Measurements from ENCODE around the gene IGFBPL1. TPM values are rescaled to one million over a fixed set of nuclear protein-coding genes. Genes with fewer than 3 reads are reported as not detected.

Gene IGFBPL1
- total and polyA plus RNA-seq, 4 donors = 0.23 to 2.4 (median 0.95) TPM

GRCh38 chr9:38389313-38389712 is 34.9 kb downstream of the IGFBPL1 start:
- Histone ChIP-seq H3K27ac (ENCODE audit: low read depth in 1 of 2, low read length in 1 of 2) (no peak overlapping the region), H3K9me3 (ENCODE audit: control insufficient read depth in 4 of 4, insufficient read depth in 3 of 4, low read length in 3 of 4) (peaks cover 0 to 5% (median 0%) of the 10 kb centered on the region in 4 donors), H3K27me3 (ENCODE audit: control insufficient read depth in 3 of 3, insufficient read depth in 3 of 3, low read length in 2 of 3) (no peaks in the 10 kb centered on the region), H3K9ac (ENCODE audit: insufficient read depth in 1 of 2, low read length in 2 of 2) (no peak overlapping the region), H3K4me1 (ENCODE audit: control insufficient read depth in 5 of 5, insufficient read depth in 5 of 5, low read length in 5 of 5) (peaks cover 0 to 12% (median 5%) of the 10 kb centered on the region in 5 donors), H3K36me3 (ENCODE audit: control insufficient read depth in 4 of 4, insufficient read depth in 4 of 4, low read length in 4 of 4) (no peaks in the 10 kb centered on the region), H3K4me3 (no peak overlapping the region)
- no peak for TF ChIP-seq CTCF (IDR thresholded peaks at IDR 0.05; ENCODE audit: control extremely low read depth, extremely low read depth)
- DNase-seq (peak in 2 of 3 donors; percentile 10 to 35), ATAC-seq (ENCODE audit: insufficient read depth, low FRiP score) (no peak)
- 62 to 71% methylated on average over 4 of the region's 4 CpGs for WGBS, 2 donors

- DNase-seq (peak in 2 of 3 donors; percentile 12 to 43), ATAC-seq (ENCODE audit: insufficient read depth, low FRiP score) (no peak)
- Histone ChIP-seq H3K36me3 (ENCODE audit: control insufficient read depth in 4 of 4, insufficient read depth in 4 of 4, low read length in 4 of 4) (no peaks in the 10 kb centered on the region), H3K27ac (ENCODE audit: low read depth in 1 of 2, low read length in 1 of 2) (no peak overlapping the region), H3K4me1 (ENCODE audit: control insufficient read depth in 5 of 5, insufficient read depth in 5 of 5, low read length in 5 of 5) (peaks cover 0 to 10% (median 5%) of the 10 kb centered on the region in 5 donors), H3K9ac (ENCODE audit: insufficient read depth in 1 of 2, low read length in 2 of 2) (no peak overlapping the region), H3K4me3 (no peak overlapping the region), H3K9me3 (ENCODE audit: control insufficient read depth in 4 of 4, insufficient read depth in 3 of 4, low read length in 3 of 4) (peaks cover 0 to 5% (median 0%) of the 10 kb centered on the region in 4 donors), H3K27me3 (ENCODE audit: control insufficient read depth in 3 of 3, insufficient read depth in 3 of 3, low read length in 2 of 3) (no peaks in the 10 kb centered on the region)
- WGBS, 2 donors = 59 to 81% methylated on average over 7 of the region's 7 CpGs
- no peak for TF ChIP-seq CTCF (IDR thresholded peaks at IDR 0.05; ENCODE audit: control extremely low read depth, extremely low read depth)
These were observed 35.7 kb downstream of the IGFBPL1 start for GRCh38 chr9:38388283-38389223.

DNA sequence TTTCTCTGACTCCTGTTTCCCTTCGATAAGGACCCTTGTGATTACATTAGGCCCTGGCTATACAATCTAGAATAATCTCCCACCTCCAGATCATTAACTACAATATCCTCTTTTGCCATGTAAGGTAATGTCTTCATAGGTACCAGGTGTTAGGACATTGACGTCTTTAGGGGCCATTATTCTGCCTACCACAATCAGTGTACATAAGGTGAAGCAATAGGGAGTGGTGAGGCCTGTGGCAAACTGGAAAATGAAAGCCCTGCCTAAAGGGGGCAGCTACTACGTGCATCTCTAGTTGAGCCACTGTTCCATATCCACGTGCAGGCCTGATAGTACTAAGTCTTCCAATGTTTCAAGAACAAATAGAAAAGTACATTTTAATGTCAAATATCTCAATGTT is 36.5 kb downstream of the IGFBPL1 start:
- H3K27ac ChIP-seq (ENCODE audit: low read depth in 1 of 2, low read length in 1 of 2) = no peak overlapping the region
- no peak for ATAC-seq (ENCODE audit: insufficient read depth, low FRiP score)
- H3K9ac ChIP-seq (ENCODE audit: insufficient read depth in 1 of 2, low read length in 2 of 2) = no peak overlapping the region
- peaks cover 0 to 7% (median 2%) of the 10 kb centered on the region in 5 donors for H3K4me1 ChIP-seq (ENCODE audit: control insufficient read depth in 5 of 5, insufficient read depth in 5 of 5, low read length in 5 of 5)
- no peak for TF ChIP-seq CTCF (IDR thresholded peaks at IDR 0.05; ENCODE audit: control extremely low read depth, extremely low read depth)
- DNase-seq = no peak
- no peaks in the 10 kb centered on the region for H3K27me3 ChIP-seq (ENCODE audit: control insufficient read depth in 3 of 3, insufficient read depth in 3 of 3, low read length in 2 of 3)
- no peaks in the 10 kb centered on the region for H3K36me3 ChIP-seq (ENCODE audit: control insufficient read depth in 4 of 4, insufficient read depth in 4 of 4, low read length in 4 of 4)
- WGBS, 2 donors = 92 to 93% methylated on average over 4 of the region's 4 CpGs
- H3K4me3 ChIP-seq = no peak overlapping the region
- peaks cover 0 to 5% (median 0%) of the 10 kb centered on the region in 4 donors for H3K9me3 ChIP-seq (ENCODE audit: control insufficient read depth in 4 of 4, insufficient read depth in 3 of 4, low read length in 3 of 4)
